ENCODE results near the gene AFP.
"Not testable (repeated sequence)": the region's sequence is repeated elsewhere in the genome, so short reads cannot be mapped to it uniquely, and the experiment has no call there.

Gene AFP

GRCh38 chr4:73435984-73436383 lies at the start of gene AFP:
Gene AFP, plus strand, starts transcription at chr4:73436221. Its CDS starts 42 bp downstream, at chr4:73436263.
- TF ChIP-seq OSR1 (CRISPR knock-in tag; IDR thresholded peaks at IDR 0.05) = no peak
- no peak for TF ChIP-seq CSDC2 (CRISPR knock-in tag; IDR thresholded peaks at IDR 0.05)
- no peak for TF ChIP-seq CSRNP3 (CRISPR knock-in tag; IDR thresholded peaks at IDR 0.05)
- TF ChIP-seq BACH2 (CRISPR knock-in tag; IDR thresholded peaks at IDR 0.05; ENCODE audit: borderline replicate concordance) = no peak
- TF ChIP-seq PPARA (CRISPR knock-in tag; IDR thresholded peaks at IDR 0.05; ENCODE audit: borderline replicate concordance) = no peak
- no peak for TF ChIP-seq PATZ1 (CRISPR knock-in tag; IDR thresholded peaks at IDR 0.05; ENCODE audit: borderline replicate concordance)
- no peak for TF ChIP-seq TOX (CRISPR knock-in tag; IDR thresholded peaks at IDR 0.05; ENCODE audit: borderline replicate concordance)
- no peak for TF ChIP-seq ZFP3 (CRISPR knock-in tag; IDR thresholded peaks at IDR 0.05)
- ATAC-seq = no peak

GRCh38 chr4:73387552-73387951 lies 48.5 kb upstream of the AFP start:
- TF ChIP-seq OSR1 (CRISPR knock-in tag; IDR thresholded peaks at IDR 0.05) (no peak), PPARA (CRISPR knock-in tag; IDR thresholded peaks at IDR 0.05; ENCODE audit: borderline replicate concordance) (no peak), BACH2 (CRISPR knock-in tag; IDR thresholded peaks at IDR 0.05; ENCODE audit: borderline replicate concordance) (no peak), TCF4 (CRISPR knock-in tag; IDR thresholded peaks at IDR 0.05; ENCODE audit: borderline replicate concordance) (no peak), ESRRG (CRISPR knock-in tag; IDR thresholded peaks at IDR 0.05) (no peak), GLIS3 (CRISPR knock-in tag; IDR thresholded peaks at IDR 0.05) (no peak), ZFP30 (CRISPR knock-in tag; IDR thresholded peaks at IDR 0.05) (no peak), PATZ1 (CRISPR knock-in tag; IDR thresholded peaks at IDR 0.05; ENCODE audit: borderline replicate concordance) (no peak), POU6F1 (CRISPR knock-in tag; IDR thresholded peaks at IDR 0.05; ENCODE audit: borderline replicate concordance, low read depth) (no peak)
- ATAC-seq = no peak

GRCh38 chr4:73388887-73389286 lies 47.1 kb upstream of the AFP start:
- ATAC-seq = no peak
- no peak for TF ChIP-seq POU6F1 (CRISPR knock-in tag; IDR thresholded peaks at IDR 0.05; ENCODE audit: borderline replicate concordance, low read depth)
- TF ChIP-seq TCF4 (CRISPR knock-in tag; IDR thresholded peaks at IDR 0.05; ENCODE audit: borderline replicate concordance) = no peak
- no peak for TF ChIP-seq ESRRG (CRISPR knock-in tag; IDR thresholded peaks at IDR 0.05)
- TF ChIP-seq SNAI2 (CRISPR knock-in tag; IDR thresholded peaks at IDR 0.05) = no peak
- no peak for TF ChIP-seq ARNTL (CRISPR knock-in tag; IDR thresholded peaks at IDR 0.05; ENCODE audit: borderline replicate concordance, low read depth)
- TF ChIP-seq CSDC2 (CRISPR knock-in tag; IDR thresholded peaks at IDR 0.05) = no peak
- no peak for TF ChIP-seq BACH2 (CRISPR knock-in tag; IDR thresholded peaks at IDR 0.05; ENCODE audit: borderline replicate concordance)
- no peak for TF ChIP-seq ZC3H10 (CRISPR knock-in tag; IDR thresholded peaks at IDR 0.05)
- TF ChIP-seq CSRNP3 (CRISPR knock-in tag; IDR thresholded peaks at IDR 0.05) = no peak

- ATAC-seq = not testable (repeated sequence)
These were observed 46.4 kb upstream of the AFP start for GRCh38 chr4:73389663-73390062.
